HepG2 (cell line): ENCODE data around the gene SLC38A3. TPM values are rescaled to one million over a fixed set of nuclear protein-coding genes. Genes with fewer than 3 reads are reported as not detected.

Experiments
- BRD4 ChIP-seq: sonication (generic); formaldehyde crosslinking; IDR thresholded peaks from 2 replicates; pipeline ENCODE4 v1.4.0; 2020; ENCODE audit warnings: missing genetic modification reagents
- CC2D1A ChIP-seq: sonication (generic); formaldehyde crosslinking; IDR thresholded peaks from 2 replicates; pipeline ENCODE4 v1.8.1; 2023; ENCODE audit warnings: mild to moderate bottlenecking, missing genetic modification reagents
- DDIT3 ChIP-seq: sonication (generic); formaldehyde crosslinking; IDR thresholded peaks from 2 replicates; pipeline ENCODE4 v1.4.0; 2020; ENCODE audit warnings: mild to moderate bottlenecking, missing genetic modification reagents
- ELF3 ChIP-seq: IDR thresholded peaks from 2 replicates; pipeline ENCODE4 v1.6.1; 2016; ENCODE audit warnings: missing genetic modification reagents, missing compliant biosample characterization
- KDM5A ChIP-seq: fragments of 200-600 bp; sonication (generic); IDR thresholded peaks from 2 replicates; pipeline ENCODE4 v1.7.0; 2018; ENCODE audit warnings: antibody characterized with exemption, mild to moderate bottlenecking, low read length, borderline replicate concordance
- NFYC ChIP-seq: IDR thresholded peaks from 2 replicates; pipeline ENCODE4 v1.6.1; 2016; ENCODE audit warnings: missing genetic modification reagents, missing compliant biosample characterization
- POGZ ChIP-seq: sonication (generic); formaldehyde crosslinking; IDR thresholded peaks from 2 replicates; pipeline ENCODE4 v1.4.0; 2020; ENCODE audit warnings: mild to moderate bottlenecking, missing genetic modification reagents
- PRMT3 ChIP-seq: sonication (generic); formaldehyde crosslinking; IDR thresholded peaks from 2 replicates; pipeline ENCODE4 v1.8.1; 2022; ENCODE audit warnings: low read depth, mild to moderate bottlenecking, moderate library complexity, missing genetic modification reagents, borderline replicate concordance
- PRPF4 ChIP-seq: fragments of 200-400 bp; formaldehyde crosslinking; IDR thresholded peaks from 2 replicates; pipeline ENCODE4 v1.6.1; 2016; ENCODE audit warnings: low read length, low read depth; ENCODE audit not compliant: poor library complexity, severe bottlenecking
- RARG ChIP-seq: sonication (generic); formaldehyde crosslinking; IDR thresholded peaks from 2 replicates; pipeline ENCODE4 v1.4.0; 2020; ENCODE audit warnings: low read depth, mild to moderate bottlenecking, missing genetic modification reagents
- RXRA ChIP-seq: sonication (generic); formaldehyde crosslinking; IDR thresholded peaks from 2 replicates; pipeline ENCODE4 v1.5.1; 2020; ENCODE audit warnings: missing genetic modification reagents
- SMAD1 ChIP-seq: sonication (generic); formaldehyde crosslinking; IDR thresholded peaks from 2 replicates; pipeline ENCODE4 v1.4.0; 2020; ENCODE audit warnings: missing genetic modification reagents, low read depth, mild to moderate bottlenecking, borderline replicate concordance
- SMARCC2 ChIP-seq: fragments of 450-650 bp; IDR thresholded peaks from 2 replicates; pipeline ENCODE4 v1.6.1; 2017; ENCODE audit warnings: antibody characterized with exemption, mild to moderate bottlenecking
- SOX6 ChIP-seq, 2 experiments: fragments of 450-650 bp in 1 of 2; sonication (generic) in 1 of 2; formaldehyde crosslinking in 1 of 2; IDR thresholded peaks; 2 replicates each; pipeline versions ENCODE4 v1.4.0 to v1.6.1; 2017 to 2020; ENCODE audit warnings: antibody characterized with exemption in 1 of 2, mild to moderate bottlenecking in 1 of 2, missing genetic modification reagents in 1 of 2
- STAT5B ChIP-seq: sonication (generic); formaldehyde crosslinking; IDR thresholded peaks from 2 replicates; pipeline ENCODE4 v1.4.0; 2020; ENCODE audit warnings: missing genetic modification reagents
- TBP ChIP-seq: sonication (generic); formaldehyde crosslinking; IDR thresholded peaks from 2 replicates; pipeline ENCODE4 v1.5.0; 2020; ENCODE audit warnings: missing genetic modification reagents
- ZBTB4 ChIP-seq: sonication (generic); formaldehyde crosslinking; IDR thresholded peaks from 2 replicates; pipeline ENCODE4 v1.4.0; 2020; ENCODE audit warnings: missing genetic modification reagents, mild to moderate bottlenecking, borderline replicate concordance
- ZNF441 ChIP-seq: sonication (generic); formaldehyde crosslinking; IDR thresholded peaks from 2 replicates; pipeline ENCODE4 v1.7.0; 2021; ENCODE audit warnings: missing genetic modification reagents, borderline replicate concordance
- ZNF678 ChIP-seq: sonication (generic); formaldehyde crosslinking; IDR thresholded peaks from 2 replicates; pipeline ENCODE4 v1.4.0; 2020; ENCODE audit warnings: mild to moderate bottlenecking, missing genetic modification reagents
- ZNF75D ChIP-seq: sonication (generic); formaldehyde crosslinking; IDR thresholded peaks from 2 replicates; pipeline ENCODE4 v1.8.1; 2023; ENCODE audit warnings: missing genetic modification reagents, mild to moderate bottlenecking, borderline replicate concordance
- ZNF800 ChIP-seq: sonication (generic); formaldehyde crosslinking; IDR thresholded peaks from 2 replicates; pipeline ENCODE4 v1.4.0; 2020; ENCODE audit warnings: missing genetic modification reagents
- ZSCAN30 ChIP-seq: sonication (generic); formaldehyde crosslinking; IDR thresholded peaks from 2 replicates; pipeline ENCODE4 v1.5.0; 2020; ENCODE audit warnings: mild to moderate bottlenecking, missing genetic modification reagents
- polyA plus RNA-seq, 8 experiments: library from polyadenylated mRNA; depleted of rRNA in 3 of 8; stranded (reverse) in 7 of 8; unstranded in 1 of 8; fragments of >200 nt; fragmentation: Illumina TruSeq in 4 of 8; extraction: Trizol in 4 of 8; gene quantifications; 2 replicates each; pipeline versions ENCODE4 v1.2.1 to v1.2.3, GENCODE V29; 2011 to 2016; ENCODE audit warnings: low read depth in 4 of 8, missing spikeins in 1 of 8, mixed read lengths in 1 of 8; ENCODE audit not compliant: insufficient read depth in 1 of 8
- total RNA-seq, 5 experiments: library from RNA; depleted of rRNA; stranded (reverse); fragments of >200 nt; fragmentation: Illumina TruSeq; extraction: Trizol; gene quantifications; 2 replicates each; pipeline ENCODE4 v1.2.3, GENCODE V29; 2016; ENCODE audit warnings: low read depth in 1 of 5

The SLC38A3 gene
- total and polyA plus RNA-seq, 2 of the 13 experiments (the other 11 are each of a cell fraction or from before 2014, with no cell fraction given) = 29.8 to 164 TPM

- no peak for TF ChIP-seq DDIT3 (CRISPR knock-in tag)
- peak; percentile 92 for TF ChIP-seq BRD4
- TF ChIP-seq RARG (CRISPR knock-in tag) = no peak
- TF ChIP-seq ZSCAN30 (CRISPR knock-in tag) = no peak
- no peak for TF ChIP-seq SMARCC2
- no peak for TF ChIP-seq ZNF678 (CRISPR knock-in tag)
- TF ChIP-seq ZNF75D (CRISPR knock-in tag) = no peak
- TF ChIP-seq ZNF441 = no peak
- 0 out of 2 replicates have a peak, but pooled peaks have one; percentile 6 for TF ChIP-seq ZBTB4 (CRISPR knock-in tag)
- no peak for TF ChIP-seq KDM5A
- no peak for TF ChIP-seq STAT5B (CRISPR knock-in tag)
- peak; percentile 60 for TF ChIP-seq ELF3 (CRISPR knock-in tag)
- no peak; the same call in 1 of the 2 replicates for TF ChIP-seq PRMT3
- no peak for TF ChIP-seq PRPF4
- peak; percentile 59; the same call in 1 of the 2 replicates for TF ChIP-seq ZNF800 (CRISPR knock-in tag)
- peak; percentile 93 for TF ChIP-seq RXRA (CRISPR knock-in tag)
- no peak for TF ChIP-seq SOX6 (IDR thresholded peaks at IDR 0.05)
- TF ChIP-seq SOX6 (CRISPR knock-in tag; IDR thresholded peaks at IDR 0.05) = peak; percentile 62; the same call in 1 of the 2 replicates
- TF ChIP-seq POGZ (CRISPR knock-in tag) = peak; percentile 45; the same call in 1 of the 2 replicates
- TF ChIP-seq NFYC (CRISPR knock-in tag) = 0 out of 2 replicates have a peak, but pooled peaks have one; percentile 19
- 0 out of 2 replicates have a peak, but pooled peaks have one; percentile 67 for TF ChIP-seq SMAD1 (CRISPR knock-in tag)
- no peak for TF ChIP-seq TBP (CRISPR knock-in tag)
- no peak for TF ChIP-seq CC2D1A (CRISPR knock-in tag)
Observed at GRCh38 chr3:50260027-50260941, 55.2 kb downstream of the SLC38A3 start (continued).
